HG03066 (cell line): Measurements from ENCODE around the gene KCP.

Source experiments
- ATAC-seq: cut with Tn5 transposase; IDR thresholded peaks from one replicate; pipeline ENCODE4 v1.9.1; 2021; ENCODE audit warnings: low read depth; ENCODE audit not compliant: unreplicated experiment

The KCP gene

GRCh38 chr7:128908750-128909624 lies 1.5 kb downstream of the KCP start:
- no peak for ATAC-seq

GRCh38 chr7:128906766-128907559 lies 3.5 kb downstream of the KCP start:
- ATAC-seq = no peak

GRCh38 chr7:128906001-128906765 lies 4.3 kb downstream of the KCP start:
- ATAC-seq = no peak

GRCh38 chr7:128904381-128905197 lies 5.9 kb downstream of the KCP start:
- ATAC-seq = no peak

GRCh38 chr7:128903621-128904361 lies 6.7 kb downstream of the KCP start:
- no peak for ATAC-seq

- ATAC-seq = no peak
These were observed 7.5 kb downstream of the KCP start for GRCh38 chr7:128902761-128903585.

GRCh38 chr7:128900237-128900636 lies 10.3 kb downstream of the KCP start:
- no peak for ATAC-seq

GRCh38 chr7:128899392-128899791 lies 11.1 kb downstream of the KCP start:
- no peak for ATAC-seq

- no peak for ATAC-seq
These were observed 15.2 kb downstream of the KCP start for GRCh38 chr7:128895320-128895719.

- ATAC-seq = no peak
These were observed 16.4 kb downstream of the KCP start for GRCh38 chr7:128894101-128894440.

- ATAC-seq = no peak
These were observed 17.0 kb downstream of the KCP start for GRCh38 chr7:128893251-128894100.

- no peak for ATAC-seq
These were observed 17.8 kb downstream of the KCP start for GRCh38 chr7:128892521-128893250.

- ATAC-seq = no peak
These were observed 18.6 kb downstream of the KCP start for GRCh38 chr7:128891942-128892269.

GRCh38 chr7:128891110-128891941 lies 19.2 kb downstream of the KCP start:
- ATAC-seq = no peak

GRCh38 chr7:128890306-128891109 lies 20.0 kb downstream of the KCP start:
- ATAC-seq = no peak

GRCh38 chr7:128889121-128889520 lies 21.4 kb downstream of the KCP start:
- no peak for ATAC-seq
